OCI-LY7 (cell line): ENCODE data around the gene LINC01488. TPM values are rescaled to one million over a fixed set of nuclear protein-coding genes. Genes with fewer than 3 reads are reported as not detected.

ENCODE experiments used
- BruUV-seq: library from RNA; stranded (reverse); fragments of 400-500 nt; replicated peaks from 2 replicates; lab custom pipeline; 2021; lab: Mats Ljungman, UMichigan
- CTCF ChIA-PET: fragments of 300-600 bp; sonication (Branson Sonifier 250); formaldehyde crosslinking; loops from one replicate; lab custom pipeline; 2022; ENCODE audit warnings: antibody characterized with exemption; ENCODE audit not compliant: unreplicated experiment; lab: Charles Lee
- POLR2A ChIA-PET: fragments of 300-600 bp; sonication (Branson Sonifier 250); formaldehyde crosslinking; loops from one replicate; lab custom pipeline; 2022; ENCODE audit warnings: antibody characterized with exemption; lab: Charles Lee
- DNase-seq: peaks from one replicate; pipeline ENCODE4 v3.0.0-alpha.2; 2015; ENCODE audit warnings: low spot score
- H2AFZ ChIP-seq: fragments of 200-600 bp; sonication (generic), shearing (Covaris generic); 2 replicates; pipeline ENCODE4 v1.6.1; 2014; ENCODE audit warnings: mild to moderate bottlenecking, antibody characterized with exemption, low read length, moderate library complexity
- H3K27ac ChIP-seq: fragments of 200-600 bp; sonication (generic); 2 replicates; pipeline ENCODE4 v1.5.1; 2014; ENCODE audit warnings: mixed run types, low read depth, mild to moderate bottlenecking, moderate library complexity, low read length, inconsistent platforms; ENCODE audit not compliant: poor library complexity, severe bottlenecking
- H3K36me3 ChIP-seq: fragments of 200-600 bp; sonication (generic); 2 replicates; pipeline ENCODE4 v1.6.1; 2014; ENCODE audit warnings: mild to moderate bottlenecking, antibody characterized with exemption, low read length, moderate library complexity, mixed read lengths; ENCODE audit not compliant: insufficient read depth
- H3K4me1 ChIP-seq: fragments of 200-600 bp; sonication (generic); 2 replicates; pipeline ENCODE4 v1.5.1; 2014; ENCODE audit warnings: mild to moderate bottlenecking, low read length; ENCODE audit not compliant: insufficient read depth, poor library complexity, severe bottlenecking
- H3K4me2 ChIP-seq: fragments of 200-600 bp; sonication (generic); 2 replicates; pipeline ENCODE4 v1.6.1; 2014; ENCODE audit warnings: mild to moderate bottlenecking, low read length
- H3K4me3 ChIP-seq: fragments of 200-600 bp; sonication (generic); 2 replicates; pipeline ENCODE4 v1.5.1; 2014; ENCODE audit warnings: mild to moderate bottlenecking, low read depth, low read length; ENCODE audit not compliant: poor library complexity, severe bottlenecking
- H3K79me2 ChIP-seq: fragments of 200-600 bp; sonication (generic); 2 replicates; pipeline ENCODE4 v1.6.1; 2016; ENCODE audit warnings: low read depth, mild to moderate bottlenecking, low read length, moderate library complexity, mixed read lengths; ENCODE audit not compliant: insufficient read depth
- H3K9me2 ChIP-seq: fragments of 200-600 bp; sonication (generic); 2 replicates; pipeline ENCODE4 v1.6.1; 2016; ENCODE audit warnings: mild to moderate bottlenecking, low read length, mixed read lengths; ENCODE audit not compliant: insufficient read depth
- H3K9me3 ChIP-seq: fragments of 200-600 bp; sonication (generic); 2 replicates; pipeline ENCODE4 v1.6.1; 2014; ENCODE audit warnings: mild to moderate bottlenecking, mixed run types, low read length, mixed read lengths
- H4K20me1 ChIP-seq: fragments of 200-600 bp; sonication (generic); 2 replicates; pipeline ENCODE4 v1.6.1; 2014; ENCODE audit warnings: mild to moderate bottlenecking, antibody characterized with exemption, low read length, moderate library complexity, mixed read lengths; ENCODE audit not compliant: insufficient read depth
- CTCF ChIP-seq: fragments of 200-600 bp; sonication (generic); conservative IDR thresholded peaks from 2 replicates; pipeline ENCODE4 v1.5.1; 2014; ENCODE audit warnings: mild to moderate bottlenecking, antibody characterized with exemption, low read length, moderate library complexity, mixed read lengths
- EZH2phosphoT487 ChIP-seq: fragments of 200-600 bp; sonication (generic); IDR thresholded peaks from 2 replicates; pipeline ENCODE4 v1.6.1; 2018; ENCODE audit warnings: low read depth, borderline replicate concordance, mild to moderate bottlenecking, mixed run types, antibody characterized with exemption, low read length, moderate library complexity, mixed read lengths
- intact Hi-C: fragments of 100-400 bp; cut with micrococcal nuclease; formaldehyde crosslinking; loops from one replicate; pipeline ENCODE4 v1.10.0; 2022; ENCODE audit not compliant: unreplicated experiment
- total RNA-seq, 2 experiments: library from RNA; depleted of rRNA in 1 of 2; stranded (reverse); fragments of >200 nt in 1 of 2; shearing (Covaris generic) in 1 of 2; gene quantifications; 2 replicates each; pipeline ENCODE4 v1.2.3, GENCODE V29; 2014 to 2022

LINC01488 gene
- total RNA-seq, 2 experiments from 2014 or later: not detected

GRCh38 chr11:69436041-69436982 lies 45.2 kb upstream of the LINC01488 start:
- BruUV-seq: no TSS peak
- Histone ChIP-seq H3K4me1 (no peaks in the 10 kb centered on the region), H3K27ac (no peak overlapping the region), H3K9me2 (no peaks in the 10 kb centered on the region), H3K36me3 (no peaks in the 10 kb centered on the region), H3K79me2 (no peaks in the 10 kb centered on the region), H4K20me1 (no peaks in the 10 kb centered on the region), H3K9me3 (no peaks in the 10 kb centered on the region), H2AFZ (no peak overlapping the region), H3K4me3 (no peak overlapping the region), H3K4me2 (no peak overlapping the region)
- intact Hi-C loops: no loop called here
- ChIA-PET POLR2A (no interaction called here), CTCF (no interaction called here)
- TF ChIP-seq EZH2phosphoT487 (no peak), CTCF (no peak)
- no peak for DNase-seq

GRCh38 chr11:69437001-69437875 lies 44.2 kb upstream of the LINC01488 start:
- POLR2A ChIA-PET: no interaction called here
- BruUV-seq: no TSS peak
- no peak overlapping the region for H2AFZ ChIP-seq
- no peak overlapping the region for H3K4me3 ChIP-seq
- no peak overlapping the region for H3K27ac ChIP-seq
- CTCF ChIA-PET: no interaction called here
- no peak overlapping the region for H3K4me2 ChIP-seq
- H3K79me2 ChIP-seq: no peaks in the 10 kb centered on the region
- H4K20me1 ChIP-seq: no peaks in the 10 kb centered on the region
- intact Hi-C loops: no loop called here
- no peaks in the 10 kb centered on the region for H3K9me2 ChIP-seq
- H3K9me3 ChIP-seq: no peaks in the 10 kb centered on the region
- no peaks in the 10 kb centered on the region for H3K36me3 ChIP-seq
- no peak for DNase-seq
- H3K4me1 ChIP-seq: no peaks in the 10 kb centered on the region
- TF ChIP-seq EZH2phosphoT487: no peak
- TF ChIP-seq CTCF: no peak
